SK-N-SH (cell line): ENCODE measurements around the gene FMNL2. TPM values are rescaled to one million over a fixed set of nuclear protein-coding genes. Genes with fewer than 3 reads are reported as not detected.

Source experiments
- CTCF ChIA-PET: fragments of 300-600, 350-600 bp; formaldehyde crosslinking; extraction: SDS; loops from one replicate; lab custom pipeline; 2021; lab: Yijun Ruan, JAX
- POLR2A ChIA-PET: fragments of 350-600 bp; sonication (Branson Sonifier 250); formaldehyde crosslinking; extraction: SDS; loops from one replicate; lab custom pipeline; 2020; ENCODE audit warnings: antibody characterized with exemption, inconsistent platforms; lab: Yijun Ruan, JAX
- DNase-seq: peaks from one replicate; pipeline ENCODE4 v3.0.0; 2012
- H2AFZ ChIP-seq: fragments of 200-600 bp; sonication (generic); 2 replicates; pipeline ENCODE4 v1.8.1; 2016; ENCODE audit warnings: antibody characterized with exemption, mild to moderate bottlenecking, low read depth
- H3F3A ChIP-seq: fragments of 200-600 bp; sonication (generic); replicated peaks from 2 replicates; pipeline ENCODE3; 2016; ENCODE audit warnings: antibody characterized with exemption, mild to moderate bottlenecking; ENCODE audit not compliant: insufficient read depth
- H3K27ac ChIP-seq, 2 experiments: fragments of 200-500 bp in 1 of 2; fragments of 200-600 bp in 1 of 2; sonication (Bioruptor generic) in 1 of 2; sonication (generic), shearing (Covaris generic) in 1 of 2; 2 replicates each; pipeline versions ENCODE4 v1.5.1 to v1.6.1; 2014 to 2016; ENCODE audit warnings: low read depth in 2 of 2, inconsistent platforms in 1 of 2, low read length in 1 of 2, mild to moderate bottlenecking in 1 of 2, mixed read lengths in 1 of 2
- H3K27me3 ChIP-seq: fragments of 200-600 bp; sonication (generic), shearing (Covaris generic); 2 replicates; pipeline ENCODE4 v1.6.1; 2016; ENCODE audit warnings: mixed run types; ENCODE audit not compliant: insufficient read depth
- H3K36me3 ChIP-seq, 2 experiments: fragments of 200-500 bp in 1 of 2; fragments of 200-600 bp in 1 of 2; sonication (Bioruptor generic) in 1 of 2; sonication (generic) in 1 of 2; replicated peaks in 1 of 2; 2 replicates each; pipeline versions ENCODE3 to v1.5.1; 2014 to 2016; ENCODE audit warnings: low read length in 1 of 2, mild to moderate bottlenecking in 1 of 2; ENCODE audit not compliant: insufficient read depth in 2 of 2, control insufficient read depth in 1 of 2
- H3K4me1 ChIP-seq, 2 experiments: fragments of 200-500 bp in 1 of 2; fragments of 200-600 bp in 1 of 2; sonication (Bioruptor generic) in 1 of 2; sonication (generic), shearing (Covaris generic) in 1 of 2; 2 replicates each; pipeline versions ENCODE4 v1.5.1 to v1.6.1; 2014 to 2016; ENCODE audit warnings: low read depth in 1 of 2, low read length in 1 of 2, mixed run types in 1 of 2; ENCODE audit not compliant: insufficient read depth in 2 of 2, control insufficient read depth in 1 of 2
- H3K4me2 ChIP-seq: fragments of 200-600 bp; sonication (generic), shearing (Covaris generic); 2 replicates; pipeline ENCODE4 v1.6.1; 2017; ENCODE audit warnings: mixed run types
- H3K4me3 ChIP-seq, 2 experiments: fragments of 200-500 bp in 1 of 2; fragments of 200-600 bp in 1 of 2; sonication (Bioruptor generic) in 1 of 2; sonication (generic), shearing (Covaris generic) in 1 of 2; 2 replicates each; pipeline versions ENCODE4 v1.5.1 to v1.8.1; 2014 to 2016; ENCODE audit warnings: low read depth in 2 of 2, inconsistent platforms in 1 of 2, low read length in 1 of 2, mild to moderate bottlenecking in 1 of 2, mixed read lengths in 1 of 2, moderate library complexity in 1 of 2
- H3K79me2 ChIP-seq: fragments of 200-600 bp; sonication (generic); 2 replicates; pipeline ENCODE4 v1.8.1; 2017; ENCODE audit warnings: mild to moderate bottlenecking; ENCODE audit not compliant: insufficient read depth
- H3K9ac ChIP-seq: fragments of 200-600 bp; sonication (generic); 2 replicates; pipeline ENCODE4 v1.6.1; 2017; ENCODE audit warnings: mixed run types
- H3K9me2 ChIP-seq: fragments of 200-600 bp; sonication (generic); 2 replicates; pipeline ENCODE4 v1.6.1; 2017; ENCODE audit warnings: mixed run types
- H3K9me3 ChIP-seq: fragments of 200-600 bp; sonication (generic); 2 replicates; pipeline ENCODE4 v1.6.1; 2017; ENCODE audit warnings: mixed run types, mild to moderate bottlenecking, moderate library complexity
- H4K20me1 ChIP-seq: fragments of 200-600 bp; sonication (generic); 2 replicates; pipeline ENCODE4 v1.6.1; 2017; ENCODE audit warnings: mild to moderate bottlenecking, mixed run types; ENCODE audit not compliant: insufficient read depth
- CHD2 ChIP-seq: fragments of 150-350 bp; IDR thresholded peaks from 2 replicates; pipeline ENCODE4 v1.6.1; 2018; ENCODE audit warnings: low read length; ENCODE audit not compliant: partially characterized antibody
- EP300 ChIP-seq, 2 experiments: IDR thresholded peaks; 2 replicates each; pipeline versions ENCODE4 v1.4.0 to v1.6.1; 2012; ENCODE audit warnings: borderline replicate concordance in 1 of 2, low read depth in 1 of 2, low read length in 1 of 2
- EZH2phosphoT487 ChIP-seq: fragments of 200-600 bp; sonication (generic); IDR thresholded peaks from 2 replicates; pipeline ENCODE4 v1.6.1; 2017; ENCODE audit warnings: low read depth, mixed run types, mild to moderate bottlenecking, antibody characterized with exemption, moderate library complexity, borderline replicate concordance
- GABPA ChIP-seq: IDR thresholded peaks from 2 replicates; pipeline ENCODE4 v1.4.0; 2012; ENCODE audit warnings: low read depth, mild to moderate bottlenecking
- GATA2 ChIP-seq: sonication (generic); formaldehyde crosslinking; IDR thresholded peaks from 2 replicates; pipeline ENCODE4 v1.5.0; 2020; ENCODE audit warnings: mild to moderate bottlenecking, missing genetic modification reagents
- NFIC ChIP-seq: IDR thresholded peaks from 2 replicates; pipeline ENCODE4 v1.4.0; 2012; ENCODE audit warnings: borderline replicate concordance
- RAD21 ChIP-seq: IDR thresholded peaks from 2 replicates; pipeline ENCODE4 v1.6.1; 2012; ENCODE audit warnings: mild to moderate bottlenecking, low read length
- TCF12 ChIP-seq: IDR thresholded peaks from 2 replicates; pipeline ENCODE4 v1.4.0; 2012
- WGBS: methylation state at CpG from one replicate; pipeline ENCODE4 v1.1.6; 2017; ENCODE audit warnings: low lambda C conversion rate; 5-methylcytosine and 5-hydroxymethylcytosine counted together
- polyA plus RNA-seq, 3 experiments: library from polyadenylated mRNA; depleted of rRNA; stranded (reverse); fragments of >200 nt; gene quantifications; 2 replicates each; pipeline ENCODE4 v1.2.3, GENCODE V29; 2012
- TF ChIP-seq, protein P1 (sequence below): IDR thresholded peaks from 2 replicates; pipeline ENCODE4; 2012

The FMNL2 gene
- polyA plus RNA-seq, 1 of the 3 experiments (the other 2 are of a cell fraction), result 14.5 TPM

GRCh38 chr2:152511981-152512380 is 177.0 kb downstream of the FMNL2 start:
- Histone ChIP-seq H3K4me1 (peaks cover 17 to 23% of the 10 kb centered on the region in 2 experiments; a peak in 3 of 4 replicates), H4K20me1 (peaks cover 12% of the 10 kb centered on the region; the same call in 1 of the 2 replicates), H2AFZ (no peak overlapping the region), H3K9me3 (no peaks in the 10 kb centered on the region), H3K9me2 (no peaks in the 10 kb centered on the region), H3K4me3 (no peak overlapping the region), H3K4me2 (no peak overlapping the region), H3K27ac (peak overlapping the region in 1 of 2 experiments; percentile 79; a peak in 2 of 4 replicates), H3F3A (peaks cover 17% of the 10 kb centered on the region), H3K79me2 (peaks cover 9% of the 10 kb centered on the region; the same call in 1 of the 2 replicates), H3K9ac (no peak overlapping the region), H3K36me3 (no peaks in the 10 kb centered on the region), H3K27me3 (no peaks in the 10 kb centered on the region)
- POLR2A ChIA-PET, result interaction anchor here (0.7 kb wide), 1 partner anchor 136 kb away, joined by 3 read pairs; no protein-coding TSS in a partner anchor
- CTCF ChIA-PET, result interaction anchor here (0.9 to 1.4 kb wide), 2 partner anchors 9 to 42 kb away, joined by 3 to 4 read pairs; no protein-coding TSS in a partner anchor
- TF ChIP-seq EZH2phosphoT487 (no peak), EP300 (IDR thresholded peaks at IDR 0.05; ENCODE audit: borderline replicate concordance in 1 of 2, low read depth in 1 of 2, low read length in 1 of 2) (0 out of 4 replicates have a peak, but pooled peaks of 1 of the 2 experiments have one; percentile 20), NFIC (no peak), GATA2 (no peak), TCF12 (peak; percentile 64), RAD21 (no peak)
- TF ChIP-seq, protein P1, sequence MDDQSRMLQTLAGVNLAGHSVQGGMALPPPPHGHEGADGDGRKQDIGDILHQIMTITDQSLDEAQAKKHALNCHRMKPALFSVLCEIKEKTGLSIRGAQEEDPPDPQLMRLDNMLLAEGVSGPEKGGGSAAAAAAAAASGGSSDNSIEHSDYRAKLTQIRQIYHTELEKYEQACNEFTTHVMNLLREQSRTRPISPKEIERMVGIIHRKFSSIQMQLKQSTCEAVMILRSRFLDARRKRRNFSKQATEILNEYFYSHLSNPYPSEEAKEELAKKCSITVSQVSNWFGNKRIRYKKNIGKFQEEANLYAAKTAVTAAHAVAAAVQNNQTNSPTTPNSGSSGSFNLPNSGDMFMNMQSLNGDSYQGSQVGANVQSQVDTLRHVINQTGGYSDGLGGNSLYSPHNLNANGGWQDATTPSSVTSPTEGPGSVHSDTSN, result peak; percentile 40; the same call in 1 of the 2 replicates
- WGBS, result 84% methylated on average over 2 of the region's 2 CpGs
- DNase-seq, result no peak

GRCh38 chr2:152513029-152513428 is 178.1 kb downstream of the FMNL2 start:
- H3K9ac ChIP-seq, result no peak overlapping the region
- WGBS, result 90% methylated on average over 4 of the region's 4 CpGs
- no peak for DNase-seq
- H2AFZ ChIP-seq, result no peak overlapping the region
- H4K20me1 ChIP-seq, result peaks cover 12% of the 10 kb centered on the region; the same call in 1 of the 2 replicates
- peaks cover 17 to 23% of the 10 kb centered on the region in 2 experiments; a peak in 3 of 4 replicates for H3K4me1 ChIP-seq
- no peak overlapping the region for H3K4me3 ChIP-seq
- no peaks in the 10 kb centered on the region for H3K36me3 ChIP-seq
- no peaks in the 10 kb centered on the region for H3K9me3 ChIP-seq
- peaks cover 14% of the 10 kb centered on the region; the same call in 1 of the 2 replicates for H3K79me2 ChIP-seq
- ChIA-PET CTCF (interaction anchor here (0.9 to 1.5 kb wide), 2 partner anchors 177 to 324 kb away, joined by 3 to 4 read pairs; no protein-coding TSS in a partner anchor), POLR2A (no interaction called here)
- no peaks in the 10 kb centered on the region for H3K27me3 ChIP-seq
- peaks cover 17% of the 10 kb centered on the region for H3F3A ChIP-seq
- H3K27ac ChIP-seq, result peak overlapping the region; percentile 66 to 79
- TF ChIP-seq RAD21, result no peak
- TF ChIP-seq CHD2, result no peak
- TF ChIP-seq EZH2phosphoT487, result no peak
- TF ChIP-seq, protein P1, result no peak
- no peak for TF ChIP-seq GABPA
- H3K4me2 ChIP-seq, result peak overlapping the region; percentile 32; the same call in 1 of the 2 replicates
- no peaks in the 10 kb centered on the region for H3K9me2 ChIP-seq
